EH (cell line): ENCODE measurements around the gene KRTAP5-5.
"Not testable (repeated sequence)": the region's sequence is repeated elsewhere in the genome, so short reads cannot be mapped to it uniquely, and the experiment has no call there.

ENCODE experiments used
- DNase-seq: peaks from one replicate; pipeline ENCODE4 v3.0.0-alpha.2; 2015; ENCODE audit warnings: low read depth

KRTAP5-5 gene

DNA sequence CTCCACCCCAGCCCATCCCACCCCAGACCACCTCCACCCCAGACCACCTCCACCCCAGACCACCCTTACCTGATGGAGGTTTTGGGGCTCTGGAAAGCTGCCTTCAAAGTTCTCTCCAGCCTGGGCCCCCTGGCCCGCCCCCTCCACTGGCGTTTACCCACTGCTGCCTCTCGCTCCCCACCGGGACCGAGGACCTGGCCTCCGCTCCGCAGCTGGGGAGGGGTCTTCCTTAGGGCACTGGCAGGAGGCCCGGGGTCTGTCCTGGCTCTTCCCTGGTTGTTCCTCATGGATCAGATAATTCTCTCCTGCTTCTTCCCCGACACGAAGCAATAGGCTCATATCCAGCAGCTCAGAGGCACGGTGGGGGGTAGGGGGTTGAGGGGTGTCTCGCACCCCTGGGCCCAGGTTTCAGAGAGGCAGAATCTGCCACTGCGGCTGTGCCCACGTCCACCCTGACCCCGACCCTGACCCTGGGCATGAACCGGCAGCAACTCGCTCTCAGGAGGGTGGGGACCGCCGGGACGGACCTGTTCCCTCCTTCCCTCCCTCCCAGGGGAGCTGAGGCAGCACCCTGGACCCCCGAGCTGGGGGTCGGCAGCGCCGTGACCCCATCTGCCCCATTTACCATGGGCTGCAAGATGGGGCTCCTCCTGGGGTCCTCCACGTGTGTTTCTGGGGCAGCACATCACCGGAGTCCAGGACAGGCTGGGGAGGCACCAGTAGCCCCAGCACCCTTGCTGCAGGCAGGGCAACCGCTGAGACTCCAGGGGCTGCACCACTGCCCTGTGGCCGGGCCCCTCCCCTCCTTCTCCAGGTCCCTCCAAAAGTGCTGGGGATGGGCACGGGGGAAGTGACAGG, 12.9 kb downstream of the KRTAP5-5 start:
- no peak for DNase-seq

DNA sequence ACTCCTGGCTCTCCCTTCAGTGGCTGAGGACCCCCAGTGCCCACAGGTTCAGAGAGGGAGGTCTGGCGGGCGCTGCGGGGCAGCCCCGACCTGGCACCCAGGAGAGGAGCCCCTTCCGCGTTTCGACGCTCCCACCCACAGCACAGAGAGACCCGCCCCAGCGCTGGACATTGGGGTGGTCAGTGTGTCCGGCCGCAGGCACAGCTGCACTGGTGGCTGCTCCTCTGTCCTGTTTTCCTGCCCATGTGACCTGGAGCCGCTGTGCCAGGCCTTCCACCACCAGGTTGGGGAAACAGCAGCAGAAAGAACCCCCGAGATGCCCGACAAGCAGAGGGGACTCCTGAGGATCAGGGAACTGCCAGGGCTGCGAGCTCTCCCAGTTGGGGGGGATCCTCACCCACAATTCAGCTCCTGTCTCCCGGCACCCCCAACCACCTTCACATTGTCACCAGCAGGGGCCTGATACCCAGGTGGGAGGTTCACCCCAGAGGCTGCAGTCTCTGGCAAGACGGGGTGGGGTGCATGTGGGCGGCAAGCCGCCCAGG, 13.6 kb downstream of the KRTAP5-5 start:
- no peak for DNase-seq

DNA sequence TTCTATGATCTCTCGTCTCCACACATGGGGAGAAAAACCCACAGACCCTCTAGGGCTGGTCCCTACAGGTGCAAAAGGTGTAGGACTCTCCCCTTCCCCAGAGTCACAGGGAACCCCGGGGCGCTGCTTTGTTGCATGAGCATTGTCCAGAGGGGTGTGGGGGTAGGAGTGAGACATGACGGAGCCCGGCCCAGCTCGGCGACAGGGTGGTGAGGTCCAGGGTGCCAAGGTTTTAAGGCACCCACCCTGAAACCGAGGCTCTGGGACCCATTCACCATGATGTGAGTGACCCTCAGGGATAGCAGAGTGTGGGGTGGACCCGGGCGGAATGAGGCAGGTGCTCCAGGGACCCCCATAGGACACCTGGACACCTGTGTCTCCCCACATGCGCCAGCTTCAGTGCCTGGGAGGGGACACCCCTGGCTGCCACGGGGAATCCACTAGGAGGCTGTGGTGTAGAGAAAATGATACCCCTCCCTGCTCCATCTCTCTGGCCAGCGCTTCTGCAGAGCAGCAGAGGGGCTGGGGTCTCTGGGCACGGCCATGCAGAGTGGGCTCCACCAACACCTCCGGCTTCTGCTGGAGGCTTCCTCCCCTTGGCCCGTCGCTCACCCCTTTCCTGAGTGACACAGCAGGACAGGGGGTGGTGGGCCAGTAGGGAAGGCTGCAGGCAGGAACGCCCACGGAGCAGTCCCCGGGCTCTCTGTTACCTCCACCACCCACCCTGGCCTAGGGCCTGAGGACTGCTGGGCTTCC, 15.2 kb downstream of the KRTAP5-5 start:
- DNase-seq = no peak

DNA sequence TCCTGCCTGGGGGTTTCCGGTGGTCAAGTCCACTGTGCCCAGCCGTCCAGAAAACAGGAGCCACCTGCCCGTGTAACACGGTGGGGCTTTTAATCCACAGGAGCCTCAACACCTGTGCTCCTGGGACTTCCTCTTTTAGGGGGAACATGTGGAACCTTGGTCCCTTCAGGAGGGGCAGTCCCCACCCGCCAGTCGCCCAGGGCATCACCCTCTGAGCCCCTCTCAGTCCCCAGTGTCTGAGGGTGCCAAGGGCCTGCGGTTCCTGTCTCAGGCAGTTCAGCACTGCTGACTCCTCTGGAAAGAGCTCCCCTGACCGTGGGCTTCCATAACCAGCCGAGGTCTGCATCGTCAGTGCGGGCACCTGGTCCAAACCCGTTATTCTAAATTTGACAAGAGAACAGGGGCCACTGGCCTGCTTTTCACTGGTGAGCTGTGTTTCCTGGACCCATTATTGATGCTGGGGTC, 15.8 kb downstream of the KRTAP5-5 start:
- no peak for DNase-seq

DNA sequence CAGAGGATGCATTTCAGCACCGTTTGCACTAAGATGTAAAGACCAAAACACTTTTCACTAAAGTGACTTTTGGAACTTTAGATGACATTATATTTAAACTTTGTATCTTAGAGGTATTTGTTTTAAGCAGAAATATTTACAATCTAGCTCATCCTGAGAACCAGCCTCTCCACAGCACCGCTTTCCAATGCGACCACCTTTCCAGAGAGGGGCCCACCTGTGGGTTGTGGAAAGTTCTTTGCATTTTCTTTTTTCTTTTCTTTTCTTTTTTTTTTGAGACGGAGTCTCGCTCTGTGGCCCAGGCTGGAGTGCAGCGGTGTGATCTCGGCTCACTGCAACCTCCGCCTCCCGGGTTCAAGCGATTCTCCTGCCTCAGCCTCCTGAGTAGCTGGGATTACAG, 17.0 kb downstream of the KRTAP5-5 start:
- not testable (repeated sequence) for DNase-seq

DNA sequence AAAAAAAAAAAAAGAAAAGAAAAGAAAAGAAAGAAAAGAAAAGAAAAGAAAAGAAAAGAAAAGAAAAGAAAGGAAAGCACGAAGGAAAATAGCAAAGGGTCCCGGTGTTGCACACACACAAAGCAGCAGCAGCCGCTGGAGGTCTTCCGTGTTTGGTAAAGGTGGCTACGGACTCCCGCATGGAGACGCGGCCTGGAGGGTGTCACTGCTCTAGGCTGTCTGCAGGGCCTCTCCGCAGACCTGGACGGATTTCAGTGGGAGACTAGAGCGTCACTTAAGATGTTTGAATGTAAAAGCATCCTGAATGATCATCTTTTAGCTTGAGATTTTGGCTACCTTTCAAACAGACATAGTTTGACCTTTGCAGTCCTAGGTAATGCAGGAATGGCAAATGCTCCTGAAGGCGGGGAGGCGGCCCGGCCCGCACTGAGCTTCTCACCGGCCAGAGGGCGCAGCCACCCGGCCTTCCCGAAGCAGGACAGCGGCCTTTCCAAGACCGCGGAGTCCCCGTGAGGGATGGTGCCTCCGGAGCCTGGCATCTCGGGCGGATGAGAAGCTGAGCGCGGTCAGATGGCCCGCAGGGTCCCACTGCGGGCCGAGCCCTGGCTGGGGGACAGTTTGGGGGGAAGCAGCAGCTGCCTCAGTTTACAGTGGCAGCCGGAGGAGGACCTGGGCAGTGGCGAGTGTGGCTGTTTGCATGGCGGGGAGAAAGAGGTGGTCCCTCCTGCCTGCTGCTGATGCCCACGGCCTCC, 18.5 kb downstream of the KRTAP5-5 start:
- no peak for DNase-seq

DNA sequence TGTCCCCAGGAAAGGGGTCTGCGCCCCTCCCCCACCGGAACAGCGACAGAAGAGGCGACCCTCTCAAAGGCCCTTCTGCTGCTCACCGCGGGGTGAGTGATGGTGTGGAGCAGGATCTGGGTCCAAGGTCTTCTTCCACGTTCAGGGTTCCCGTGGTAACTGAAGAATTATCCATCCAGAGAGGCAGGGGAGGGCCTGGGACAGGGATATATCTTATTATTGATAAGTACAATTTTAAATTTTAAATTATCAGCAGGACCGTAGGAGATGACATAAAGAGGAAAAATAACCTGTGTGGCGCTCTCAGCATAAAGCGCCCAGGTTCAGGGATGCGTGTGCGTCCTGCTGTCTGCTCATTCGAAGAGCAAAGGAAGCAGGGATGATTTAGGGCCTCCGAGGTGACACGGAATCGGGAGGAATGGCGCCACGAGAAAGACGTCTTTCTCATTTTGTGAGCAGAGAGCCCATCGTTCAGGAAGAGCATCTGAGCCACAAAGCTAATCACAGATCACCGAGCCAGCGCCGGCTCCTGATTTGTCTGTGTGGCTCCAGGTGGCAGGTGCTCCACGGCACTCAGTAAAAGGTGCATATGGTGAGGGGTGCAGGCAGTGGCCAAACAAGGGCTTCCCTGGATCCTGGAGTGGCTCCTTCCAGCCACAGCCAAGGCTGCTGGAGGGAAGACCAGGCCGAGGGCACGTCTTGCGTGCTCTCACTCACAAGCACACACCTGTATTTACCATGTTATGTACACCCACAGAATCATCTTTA, 19.3 kb downstream of the KRTAP5-5 start:
- DNase-seq = no peak

DNA sequence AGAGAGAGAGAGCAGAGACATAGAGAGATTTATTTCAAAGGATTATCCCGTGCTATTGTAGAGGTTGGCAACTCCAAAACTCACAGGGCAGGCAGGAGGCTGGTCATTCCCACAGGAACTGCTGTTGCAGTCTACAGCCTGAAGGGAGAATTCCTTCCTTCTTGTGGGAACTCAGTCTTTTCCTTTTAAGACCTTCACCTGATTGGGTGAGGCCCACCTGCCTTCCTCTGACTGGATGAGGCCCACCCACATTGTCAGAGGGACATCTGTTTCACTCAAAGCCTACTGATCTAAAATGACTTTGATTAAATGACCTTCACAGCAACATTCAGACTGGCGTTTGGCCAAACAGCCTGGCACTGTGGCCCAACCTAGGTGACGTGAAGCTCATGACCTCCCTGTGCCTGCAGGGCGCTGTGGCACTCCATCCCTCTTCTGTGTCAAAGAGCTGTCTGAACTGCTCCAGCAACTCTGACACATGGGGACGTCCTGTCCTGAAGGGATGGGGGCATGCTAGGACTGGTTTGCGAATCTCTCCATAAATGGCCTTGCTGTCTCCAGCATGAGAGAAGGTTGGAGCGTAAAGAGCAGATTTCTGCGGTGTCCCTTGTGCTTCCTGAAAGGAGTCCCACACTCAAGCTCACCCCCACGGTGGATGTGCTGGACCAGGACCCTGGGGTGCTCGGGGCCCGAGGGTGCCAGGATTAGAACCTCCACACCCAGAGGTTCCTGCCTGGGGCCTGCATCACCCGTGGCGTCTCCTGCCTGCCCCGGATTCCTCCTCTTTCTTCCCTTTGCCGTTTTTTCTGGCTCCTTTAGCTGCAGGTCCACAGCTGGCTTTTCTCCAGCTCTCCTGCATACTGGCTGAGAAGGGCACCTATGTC, 20.7 kb downstream of the KRTAP5-5 start:
- DNase-seq = no peak

DNA sequence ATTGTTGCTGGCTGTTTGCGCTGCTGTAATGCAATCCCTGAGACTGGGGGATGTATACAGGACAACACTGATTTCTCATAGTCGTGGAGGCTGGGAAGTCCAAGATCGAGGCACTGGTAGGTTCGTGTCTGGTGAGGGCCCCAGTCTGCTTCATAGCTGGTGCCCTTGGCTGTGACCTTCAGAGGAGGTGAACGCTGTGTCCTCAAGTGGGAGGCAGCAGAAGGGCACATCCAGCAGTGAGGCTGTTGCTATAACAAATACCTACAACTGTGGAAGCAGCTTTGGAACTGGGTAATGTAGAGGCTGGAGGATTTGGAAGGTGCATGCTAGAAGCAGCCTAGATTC, 21.3 kb downstream of the KRTAP5-5 start:
- no peak for DNase-seq

DNA sequence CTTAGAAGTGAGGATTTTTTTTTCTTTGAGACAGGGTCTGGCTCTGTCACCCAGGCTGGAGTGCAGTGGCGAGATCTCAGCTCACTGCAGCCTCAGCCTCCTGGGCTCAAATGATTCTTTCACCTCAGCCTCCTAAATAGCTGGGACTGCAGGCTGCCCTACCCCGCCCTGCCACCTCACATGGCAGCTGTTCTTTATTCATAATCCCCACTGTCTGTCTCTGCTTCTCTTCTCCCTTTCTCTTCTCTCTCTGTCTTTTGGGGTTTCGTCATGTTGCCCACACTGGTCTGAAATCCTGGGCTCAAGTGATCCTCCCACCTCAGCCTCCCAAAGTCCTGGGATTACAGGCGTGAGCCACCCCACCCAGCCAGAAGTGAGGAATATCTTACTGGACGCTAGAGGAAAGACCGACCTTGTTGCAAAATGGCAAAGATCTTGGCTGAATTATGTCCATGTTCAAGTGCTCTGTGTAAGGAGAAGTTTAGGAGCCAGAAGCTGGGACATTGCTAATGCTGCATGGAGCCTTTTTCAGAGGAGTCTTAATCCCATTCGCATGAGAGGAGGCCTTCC, 21.9 kb downstream of the KRTAP5-5 start:
- DNase-seq = no peak

DNA sequence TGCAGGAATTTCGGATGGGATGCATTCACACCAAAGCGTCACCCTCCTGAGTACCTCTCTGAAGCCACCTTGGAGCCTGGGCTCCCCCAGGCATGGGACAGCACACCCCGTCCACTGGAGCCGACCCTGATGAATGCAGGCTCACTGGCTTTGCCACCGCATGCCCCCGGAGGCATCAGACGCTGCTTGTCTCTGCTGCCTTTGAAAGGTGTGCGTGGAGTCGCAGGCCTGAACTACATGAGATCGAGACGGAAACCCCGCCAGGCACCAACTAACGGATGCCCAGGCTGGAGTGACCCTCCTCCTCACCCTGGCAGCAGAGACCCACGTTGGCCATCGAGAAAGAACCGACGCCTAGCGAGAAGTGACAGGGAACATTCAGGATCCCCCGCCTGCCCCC, 22.5 kb downstream of the KRTAP5-5 start:
- DNase-seq = no peak

DNA sequence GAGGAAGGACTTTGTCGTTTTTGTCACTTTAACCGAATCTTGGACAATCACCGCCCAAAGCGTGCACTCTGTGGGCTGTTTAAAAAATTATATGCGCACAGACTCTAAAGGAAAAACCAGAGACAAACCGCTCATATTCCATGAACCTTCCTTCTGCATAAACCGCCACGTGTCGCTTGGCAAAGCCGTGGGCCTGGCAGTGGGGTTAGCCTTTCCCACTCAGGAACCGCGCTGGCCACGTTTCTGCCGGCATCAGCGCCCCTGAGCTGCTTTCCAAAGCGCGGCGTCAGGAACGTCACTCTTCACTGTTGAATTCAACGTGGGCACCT, 22.8 kb downstream of the KRTAP5-5 start:
- DNase-seq = no peak

DNA sequence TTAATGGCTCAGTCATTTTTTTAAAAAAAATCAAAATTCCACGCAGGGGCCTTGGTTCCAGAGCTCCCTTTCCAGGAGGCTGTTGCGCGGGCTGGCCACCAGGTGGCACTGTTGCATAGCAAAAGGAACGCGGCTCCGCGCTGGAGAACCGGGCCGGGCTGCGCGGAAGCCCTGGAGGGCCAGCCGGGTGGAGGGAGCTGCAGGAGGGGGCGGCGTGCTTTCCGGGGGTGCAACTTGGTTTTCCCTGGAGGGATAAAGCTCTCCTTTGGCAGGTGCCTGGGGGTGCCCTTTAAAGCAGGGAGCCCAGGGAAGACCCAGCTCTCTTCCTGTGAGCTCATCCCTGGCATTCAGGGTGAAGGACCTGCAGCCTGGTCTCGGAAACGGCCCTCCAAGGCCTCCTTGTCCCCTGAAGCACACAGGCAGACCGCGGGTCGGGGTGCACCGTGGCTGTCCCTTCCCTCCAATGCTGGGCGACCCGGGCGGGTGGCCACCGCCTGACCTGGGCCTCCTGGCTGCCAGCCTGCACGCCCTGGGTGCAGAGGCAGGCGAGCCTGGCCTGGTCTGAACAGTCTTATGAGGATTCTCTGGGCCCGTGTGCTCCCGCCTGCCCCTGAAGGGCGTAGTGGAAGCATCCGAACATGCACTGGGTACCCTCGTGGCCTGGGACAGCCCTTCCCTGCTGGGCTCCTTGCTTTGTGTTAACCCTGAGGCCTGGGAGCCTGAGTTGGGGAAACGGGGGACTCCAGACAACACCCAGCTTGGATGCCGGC, 23.4 kb downstream of the KRTAP5-5 start:
- DNase-seq = peak; percentile 58

DNA sequence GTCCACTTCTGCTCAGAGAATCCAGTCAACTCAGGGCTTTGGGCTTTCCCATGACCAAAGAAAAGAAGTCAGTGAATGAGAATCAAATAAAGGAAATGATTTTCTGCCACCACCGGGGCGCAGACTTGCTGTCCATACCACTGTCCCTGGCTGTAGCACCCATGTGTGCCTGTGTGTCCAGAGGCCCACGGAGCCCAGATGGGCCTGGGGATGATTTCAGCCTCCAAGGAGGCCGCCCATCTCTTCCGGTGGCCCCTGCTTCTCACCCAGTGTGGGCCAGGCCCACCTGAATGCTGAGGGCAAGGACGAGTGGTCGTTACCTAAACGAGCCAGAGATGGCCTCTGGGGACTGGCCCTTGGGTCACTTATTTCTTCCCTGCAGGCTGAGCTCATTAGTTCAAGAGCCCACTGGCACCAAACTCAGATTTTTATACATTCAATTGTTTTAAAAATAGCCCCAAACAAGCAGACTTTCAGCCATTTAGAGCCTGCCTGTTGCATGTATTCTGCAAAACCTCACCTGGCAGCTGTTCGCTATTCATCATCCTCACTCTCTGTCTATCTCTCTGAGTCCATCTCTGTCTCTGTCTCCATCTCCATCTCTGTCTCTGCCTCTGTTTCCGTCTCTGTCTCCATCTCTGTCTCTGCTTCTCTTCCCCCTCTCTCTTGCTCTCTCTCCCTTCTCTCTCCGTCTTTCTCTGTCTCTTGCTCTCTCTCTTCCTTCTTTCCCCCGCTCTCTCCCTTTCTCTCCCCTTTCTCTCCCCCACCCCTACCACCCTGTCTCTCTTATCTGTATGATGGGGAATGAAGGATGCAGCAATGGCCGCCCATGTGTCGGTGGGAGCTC, 24.2 kb downstream of the KRTAP5-5 start:
- no peak for DNase-seq

DNA sequence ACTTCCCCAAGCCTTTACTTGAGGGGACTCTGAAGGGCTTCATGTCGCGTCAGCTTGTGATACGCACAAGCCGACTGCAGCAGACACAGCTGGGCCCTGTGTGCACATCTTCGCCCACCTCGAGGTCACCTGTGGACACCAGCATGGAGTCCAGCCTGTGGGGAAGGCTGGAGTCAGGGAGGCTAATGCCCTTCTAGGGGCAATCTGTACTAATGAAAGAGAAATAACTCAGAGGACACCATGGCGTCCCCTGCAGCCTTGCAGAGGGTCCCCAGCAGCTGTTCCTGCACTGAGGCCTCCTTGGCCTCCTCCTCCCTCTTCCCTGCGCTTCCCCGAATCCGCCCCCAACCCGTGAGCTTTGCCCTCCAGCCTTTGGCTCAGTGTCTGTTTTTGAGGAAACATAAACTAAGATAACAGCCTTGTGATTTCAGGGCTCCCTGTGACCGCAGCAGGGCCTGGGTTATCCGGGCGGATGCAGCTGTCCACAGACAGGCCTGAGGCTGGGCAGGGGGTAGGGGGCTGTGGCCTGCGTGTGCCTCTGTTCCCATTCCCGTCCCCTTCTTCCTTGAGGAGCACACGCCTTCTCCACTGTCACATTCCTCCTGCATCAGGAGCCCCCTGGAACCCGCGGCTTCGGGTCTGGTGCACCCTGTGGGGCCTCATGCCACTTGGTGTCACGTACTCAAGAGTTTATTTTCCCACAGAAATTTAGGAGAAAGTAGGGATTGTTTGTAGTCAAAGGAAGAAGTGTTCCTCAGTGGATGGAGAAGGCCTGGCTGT, 25.0 kb downstream of the KRTAP5-5 start:
- no peak for DNase-seq

DNA sequence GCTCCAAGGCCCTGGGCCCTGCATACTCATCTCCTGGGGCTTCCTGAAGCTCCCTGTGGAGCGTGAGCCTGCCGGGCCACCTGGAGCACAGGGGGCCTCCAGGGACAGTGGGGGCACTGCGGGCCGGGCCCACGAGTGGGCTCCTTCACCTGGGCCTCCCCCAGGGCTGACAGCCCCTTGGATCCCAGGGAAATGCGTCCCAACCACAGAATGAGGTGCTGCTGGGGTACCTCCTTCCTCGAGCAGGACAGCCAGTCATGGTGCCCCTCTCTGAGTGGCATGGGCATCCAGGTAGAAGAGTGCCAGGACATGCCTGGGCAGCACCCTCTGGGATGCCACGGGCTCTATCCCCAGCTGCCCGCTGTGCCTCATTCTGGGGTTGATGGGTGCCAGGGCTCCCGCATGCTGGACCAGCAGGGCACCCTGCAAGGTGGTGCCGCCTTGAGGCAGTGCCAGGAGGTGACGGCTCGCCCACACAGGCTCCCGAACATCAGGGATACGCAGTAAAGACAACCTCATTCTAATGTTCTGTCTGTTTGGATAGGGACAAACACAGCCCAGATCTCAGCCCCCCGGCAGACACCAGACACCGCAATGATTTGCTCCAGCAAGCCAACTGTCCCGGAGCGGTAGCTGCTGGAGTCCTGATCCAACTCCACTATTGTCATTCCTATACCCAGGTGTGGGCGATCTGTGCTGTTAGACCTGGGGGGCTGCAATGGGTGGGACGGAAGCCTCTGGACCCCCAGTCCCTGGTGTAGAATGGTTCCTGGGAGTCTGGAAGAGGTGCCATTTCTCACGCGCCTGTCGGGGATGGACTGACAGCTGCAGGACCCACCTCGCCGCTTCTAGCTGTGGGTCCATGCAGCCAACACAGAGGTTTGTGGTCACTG, 25.8 kb downstream of the KRTAP5-5 start:
- DNase-seq = no peak

DNA sequence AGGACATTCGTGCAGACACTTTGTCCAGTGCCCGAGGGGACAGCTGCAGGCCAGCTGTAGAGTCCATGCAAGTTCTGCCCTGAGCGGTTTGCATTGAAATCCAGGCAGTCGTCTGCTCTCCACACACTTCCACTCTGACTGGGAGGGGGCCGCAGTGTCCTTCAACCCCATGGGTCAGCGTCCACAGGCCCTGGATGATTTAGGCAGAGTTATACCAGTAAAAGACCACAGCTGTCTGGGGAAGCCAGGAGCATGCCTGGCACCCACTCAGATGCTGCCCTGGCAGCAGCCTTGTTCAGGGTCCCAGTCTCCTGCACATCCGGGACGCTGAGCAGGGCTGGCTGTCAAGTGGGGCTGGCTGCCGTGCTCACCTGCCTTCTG, 26.5 kb downstream of the KRTAP5-5 start:
- DNase-seq = no peak
